ENCODE measurements around the gene TRPC4.

TRPC4 gene

GRCh38 chr13:37735293-37735692 is 134.3 kb downstream of the TRPC4 start:
- no peak for DNase-seq (ENCODE audit: extremely low spot score)
- POLR2A ChIA-PET: no interaction called here
- TF ChIP-seq CTCF (IDR thresholded peaks at IDR 0.05; ENCODE audit: control extremely low read depth, extremely low read depth, low read depth, missing control alignments): no peak
- CTCF ChIA-PET: interaction anchor here (1.7 kb wide), 1 partner anchor 9 kb away, joined by 4 read pairs; no protein-coding TSS in a partner anchor

GRCh38 chr13:37729876-37730275 is 139.7 kb downstream of the TRPC4 start:
- TF ChIP-seq CTCF (IDR thresholded peaks at IDR 0.05; ENCODE audit: control extremely low read depth, extremely low read depth, low read depth, missing control alignments): no peak
- no peak for DNase-seq (ENCODE audit: extremely low spot score)
- POLR2A ChIA-PET: no interaction called here
- CTCF ChIA-PET: no interaction called here

GRCh38 chr13:37716420-37717195 is 153.0 kb downstream of the TRPC4 start:
- no peak for TF ChIP-seq CTCF (IDR thresholded peaks at IDR 0.05; ENCODE audit: control extremely low read depth, extremely low read depth, low read depth, missing control alignments)
- ChIA-PET POLR2A (no interaction called here), CTCF (no interaction called here)
- DNase-seq (ENCODE audit: extremely low spot score): no peak

GRCh38 chr13:37715606-37716015 is 154.0 kb downstream of the TRPC4 start:
- ChIA-PET CTCF (no interaction called here), POLR2A (no interaction called here)
- no peak for DNase-seq (ENCODE audit: extremely low spot score)
- no peak for TF ChIP-seq CTCF (IDR thresholded peaks at IDR 0.05; ENCODE audit: control extremely low read depth, extremely low read depth, low read depth, missing control alignments)

- ChIA-PET CTCF (no interaction called here), POLR2A (no interaction called here)
- TF ChIP-seq CTCF (IDR thresholded peaks at IDR 0.05; ENCODE audit: control extremely low read depth, extremely low read depth, low read depth, missing control alignments): no peak
- DNase-seq (ENCODE audit: extremely low spot score): no peak
Observed at GRCh38 chr13:37709318-37709717, 160.3 kb downstream of the TRPC4 start.

GRCh38 chr13:37707739-37708500 is 161.7 kb downstream of the TRPC4 start:
- no peak for DNase-seq (ENCODE audit: extremely low spot score)
- CTCF ChIA-PET: no interaction called here
- POLR2A ChIA-PET: no interaction called here
- TF ChIP-seq CTCF (IDR thresholded peaks at IDR 0.05; ENCODE audit: control extremely low read depth, extremely low read depth, low read depth, missing control alignments): no peak
